ENCODE measurements around the gene LSAMP.
A peak's percentile ranks its signal among the peaks of the same experiment; 100 is the strongest.

LSAMP gene

GRCh38 chr3:116350119-116350733 lies 95.1 kb downstream of the LSAMP start:
- DNase-seq: no peak

- no peak for DNase-seq
Observed at GRCh38 chr3:116348216-116348615, 97.1 kb downstream of the LSAMP start.

GRCh38 chr3:116342499-116342898 lies 102.8 kb downstream of the LSAMP start:
- no peak for DNase-seq

- DNase-seq: no peak
Observed at GRCh38 chr3:116341899-116342298, 103.4 kb downstream of the LSAMP start.

GRCh38 chr3:116341381-116341780 lies 103.9 kb downstream of the LSAMP start:
- no peak for DNase-seq

GRCh38 chr3:116340680-116341216 lies 104.5 kb downstream of the LSAMP start:
- no peak for DNase-seq

GRCh38 chr3:116339441-116340028 lies 105.8 kb downstream of the LSAMP start:
- no peak for DNase-seq

GRCh38 chr3:116338713-116339112 lies 106.6 kb downstream of the LSAMP start:
- peak in 1 of 2 experiments; percentile 24 for DNase-seq

- no peak for DNase-seq
Observed at GRCh38 chr3:116337229-116337628, 108.1 kb downstream of the LSAMP start.

- DNase-seq: no peak
Observed at GRCh38 chr3:116331380-116331779, 113.9 kb downstream of the LSAMP start.

- no peak for DNase-seq
Observed at GRCh38 chr3:116322750-116323375, 122.4 kb downstream of the LSAMP start.

- no peak for DNase-seq
Observed at GRCh38 chr3:116318370-116318769, 126.9 kb downstream of the LSAMP start.

- DNase-seq: no peak
Observed at GRCh38 chr3:116316771-116317170, 128.5 kb downstream of the LSAMP start.

- no peak for DNase-seq
Observed at GRCh38 chr3:116314476-116314875, 130.8 kb downstream of the LSAMP start.

GRCh38 chr3:116306720-116307119 lies 138.6 kb downstream of the LSAMP start:
- no peak for DNase-seq

GRCh38 chr3:116306149-116306548 lies 139.1 kb downstream of the LSAMP start:
- DNase-seq: peak in 1 of 2 experiments; percentile 2

GRCh38 chr3:116302087-116302747 lies 143.1 kb downstream of the LSAMP start:
- DNase-seq: no peak

- no peak for DNase-seq
Observed at GRCh38 chr3:116301422-116301821, 143.9 kb downstream of the LSAMP start.

- DNase-seq: no peak
Observed at GRCh38 chr3:116300226-116300625, 145.1 kb downstream of the LSAMP start.

GRCh38 chr3:116299646-116300081 lies 145.6 kb downstream of the LSAMP start:
- no peak for DNase-seq

GRCh38 chr3:116298151-116298550 lies 147.1 kb downstream of the LSAMP start:
- DNase-seq: no peak

- no peak for DNase-seq
Observed at GRCh38 chr3:116291141-116291540, 154.1 kb downstream of the LSAMP start.

- no peak for DNase-seq
Observed at GRCh38 chr3:116288485-116288884, 156.8 kb downstream of the LSAMP start.

Measured in NCI-H526 (cell line).